Fibroblast of peridontal ligament (primary cell): Measurements from ENCODE around the gene ARMC2.
"Not testable (repeated sequence)": the region's sequence is repeated elsewhere in the genome, so short reads cannot be mapped to it uniquely, and the experiment has no call there.

Source experiments
- DNase-seq: peaks from one replicate; pipeline ENCODE4 v3.0.0-alpha.2; 2010; ENCODE audit errors: extremely low read depth

Gene ARMC2

DNA sequence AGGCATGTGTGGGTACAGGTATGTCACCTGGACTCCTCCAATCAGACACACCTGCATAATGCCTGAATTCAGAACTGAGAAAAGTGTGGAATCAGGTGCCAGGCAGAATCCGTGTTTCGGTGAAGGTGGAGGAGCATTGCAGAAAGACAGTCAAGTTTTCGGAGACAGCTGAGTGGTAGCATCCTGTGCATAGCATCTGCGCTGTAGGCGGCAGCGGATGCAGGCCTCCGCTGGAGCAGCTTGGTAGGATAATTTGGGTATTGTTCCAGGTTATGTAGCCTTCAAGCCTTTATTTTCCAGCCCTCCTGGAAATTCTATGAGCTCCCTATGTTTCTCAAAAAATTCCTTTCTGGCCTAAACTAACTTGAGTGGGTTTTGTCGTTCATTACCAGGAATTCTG, 15.5 kb upstream of the ARMC2 start:
- DNase-seq, result no peak

DNA sequence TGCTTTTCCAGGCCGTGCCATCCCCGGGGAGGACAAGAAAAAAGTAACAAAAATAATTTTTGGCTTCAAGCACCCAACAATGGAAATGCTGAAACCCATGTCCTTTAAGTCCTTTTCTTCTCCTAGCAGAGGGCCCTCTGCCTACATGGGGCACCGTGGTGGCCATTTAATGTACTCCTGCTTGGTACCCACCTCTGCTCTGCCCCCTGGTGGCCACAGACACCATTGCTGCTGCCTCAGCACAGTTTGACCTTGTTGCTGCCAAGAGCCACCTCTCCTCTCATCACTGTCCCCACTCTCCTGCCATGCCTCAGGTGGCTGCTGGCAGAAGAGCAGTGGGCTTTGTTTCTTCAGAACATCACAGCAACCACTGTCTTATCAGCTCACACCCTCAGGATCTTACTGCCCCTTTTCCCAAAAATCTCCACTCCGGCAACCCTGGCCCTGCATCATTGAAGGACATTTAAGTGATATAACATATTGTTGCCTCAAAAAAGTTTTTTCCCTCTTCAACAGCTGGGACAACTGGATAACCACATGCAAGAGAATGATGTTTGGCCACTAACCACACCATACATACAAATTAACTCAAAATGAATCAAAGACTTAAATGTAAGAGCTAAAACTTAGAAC, 12.9 kb upstream of the ARMC2 start:
- peak; percentile 77 for DNase-seq

DNA sequence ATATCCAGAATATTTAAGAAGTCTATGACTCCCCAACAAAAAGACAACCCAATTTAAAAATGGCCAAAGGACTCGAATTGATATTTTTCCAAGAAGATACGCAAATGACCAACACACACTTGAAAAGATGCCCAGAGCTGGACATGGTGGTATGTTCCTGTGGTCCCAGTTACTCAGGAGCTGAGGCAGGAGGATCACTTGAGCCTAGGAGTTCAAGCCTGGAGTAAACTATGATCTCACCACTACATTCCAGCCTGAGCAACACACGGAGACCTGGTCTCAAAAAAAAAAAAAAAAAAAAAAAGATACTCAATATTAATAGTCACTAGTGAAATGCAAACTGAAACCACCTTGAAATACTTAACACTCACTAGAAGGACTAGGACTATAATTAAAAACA, 12.2 kb upstream of the ARMC2 start:
- peak; percentile 17 for DNase-seq

DNA sequence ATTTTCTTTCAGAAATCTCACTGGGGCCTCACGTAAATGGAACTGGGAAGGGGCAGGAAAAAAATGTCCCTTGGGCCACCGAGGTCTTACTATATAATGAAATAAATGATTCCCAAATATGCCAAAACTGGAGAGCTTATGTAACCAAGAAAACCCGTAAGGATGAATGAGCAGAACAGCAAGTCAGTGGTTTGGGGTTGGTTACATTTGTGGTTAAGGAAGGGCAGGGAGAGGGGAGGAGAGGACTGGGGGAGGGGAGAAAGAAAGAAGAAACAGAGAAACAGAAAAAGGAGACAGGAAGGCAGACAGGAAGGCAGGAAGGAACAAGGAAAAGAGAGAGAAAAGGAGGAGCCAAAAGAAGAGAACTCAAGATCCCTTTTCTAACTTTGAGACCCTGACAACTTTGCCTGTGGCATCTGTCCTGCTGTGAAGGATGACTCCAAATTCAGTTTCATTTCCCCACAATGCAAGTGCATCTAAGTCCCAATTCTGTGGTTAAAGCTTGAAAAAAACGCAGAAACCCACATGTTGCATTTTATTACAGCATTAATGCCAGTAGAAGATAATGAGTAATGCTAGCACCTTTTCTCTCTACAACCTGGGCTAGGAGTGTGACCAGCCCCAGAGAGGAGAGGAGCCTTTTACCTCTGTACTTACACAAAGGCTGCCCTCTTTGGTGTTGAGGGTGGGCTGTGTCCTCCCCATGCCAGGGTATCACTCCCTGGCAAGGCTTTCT, 10.8 kb upstream of the ARMC2 start:
- peak; percentile 69 for DNase-seq

DNA sequence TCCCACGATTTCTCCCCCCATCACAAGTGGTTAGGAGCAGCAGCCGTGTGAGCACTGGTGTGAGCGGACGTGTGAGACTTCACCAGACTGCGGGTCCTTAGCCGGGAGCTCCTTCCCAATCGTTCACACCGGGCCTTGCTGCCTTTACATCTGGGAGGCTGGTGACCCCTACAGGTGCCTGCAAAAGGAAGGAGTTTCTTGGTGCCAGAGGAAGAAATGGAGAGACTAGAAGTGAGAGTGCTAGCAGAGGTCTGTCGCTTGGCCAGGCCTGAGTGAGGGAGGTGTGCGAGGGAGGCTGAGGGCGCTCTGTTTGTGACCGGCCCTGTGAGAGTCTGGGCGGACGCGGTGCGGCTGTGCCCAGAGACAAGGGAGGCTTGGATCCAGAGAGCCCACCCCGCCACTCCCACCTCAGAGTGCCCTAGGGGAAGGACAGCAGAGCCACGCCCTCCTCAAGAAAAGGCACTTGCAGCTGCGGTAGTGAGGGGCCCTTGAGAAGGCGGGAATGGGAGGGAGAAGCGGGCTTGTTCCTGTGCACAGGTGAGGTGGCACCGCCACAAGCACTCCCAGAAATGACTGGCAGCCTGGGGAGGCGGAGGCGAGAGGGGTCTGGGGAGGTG, 10.0 kb upstream of the ARMC2 start:
- no peak for DNase-seq

GRCh38 chr6:108839083-108839642, 9.1 kb upstream of the ARMC2 start:
- DNase-seq, result no peak

DNA sequence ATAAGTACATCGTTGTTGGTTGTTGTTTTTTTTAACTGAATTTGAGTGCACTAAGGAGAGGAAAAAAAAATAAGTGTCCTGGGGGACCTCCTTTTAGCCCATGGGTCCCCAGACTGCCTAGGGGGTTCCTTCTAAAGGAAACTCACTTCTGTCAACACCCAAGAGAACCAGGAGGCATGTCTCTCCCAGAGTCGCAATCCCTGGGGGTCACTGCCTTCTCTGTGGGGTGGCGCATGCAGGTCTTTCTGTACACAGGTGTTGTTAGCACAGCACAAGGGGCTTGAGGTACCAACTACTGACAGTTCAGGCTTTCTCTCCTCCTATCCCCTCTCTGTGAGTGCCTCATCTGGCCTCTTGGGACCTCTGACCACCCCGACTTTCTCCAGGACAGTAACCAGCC, 7.3 kb upstream of the ARMC2 start:
- DNase-seq, result no peak

GRCh38 chr6:108841377-108841855, 6.8 kb upstream of the ARMC2 start:
- DNase-seq, result no peak

DNA sequence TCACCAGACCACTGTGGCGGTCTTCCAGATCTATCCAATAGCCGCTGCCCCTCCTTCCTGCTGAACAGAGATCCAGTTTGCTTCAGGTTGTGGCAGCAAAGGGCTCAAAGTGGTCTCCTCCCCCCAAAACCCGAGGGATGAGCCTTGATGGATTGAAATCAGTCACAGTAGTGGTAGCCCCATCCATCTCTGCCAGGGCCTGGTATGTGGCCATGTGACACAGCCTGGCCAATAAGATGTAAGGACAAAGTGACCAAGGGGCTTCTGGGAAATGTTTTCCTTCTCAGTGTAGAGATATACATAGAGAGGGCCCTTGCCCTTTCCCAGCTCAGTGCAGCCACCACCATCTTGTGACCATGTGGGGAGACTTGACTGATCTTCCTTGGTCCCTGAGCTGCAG, 4.1 kb upstream of the ARMC2 start:
- DNase-seq, result no peak

GRCh38 chr6:108845145-108845544, 3.1 kb upstream of the ARMC2 start:
- no peak for DNase-seq

- DNase-seq, result no peak
Measured at GRCh38 chr6:108846101-108846500, 2.1 kb upstream of the ARMC2 start.

GRCh38 chr6:108846628-108847027, 1.6 kb upstream of the ARMC2 start:
- no peak for DNase-seq

- no peak for DNase-seq
Measured at GRCh38 chr6:108847738-108848115, 495 bp upstream of the ARMC2 start.

DNA sequence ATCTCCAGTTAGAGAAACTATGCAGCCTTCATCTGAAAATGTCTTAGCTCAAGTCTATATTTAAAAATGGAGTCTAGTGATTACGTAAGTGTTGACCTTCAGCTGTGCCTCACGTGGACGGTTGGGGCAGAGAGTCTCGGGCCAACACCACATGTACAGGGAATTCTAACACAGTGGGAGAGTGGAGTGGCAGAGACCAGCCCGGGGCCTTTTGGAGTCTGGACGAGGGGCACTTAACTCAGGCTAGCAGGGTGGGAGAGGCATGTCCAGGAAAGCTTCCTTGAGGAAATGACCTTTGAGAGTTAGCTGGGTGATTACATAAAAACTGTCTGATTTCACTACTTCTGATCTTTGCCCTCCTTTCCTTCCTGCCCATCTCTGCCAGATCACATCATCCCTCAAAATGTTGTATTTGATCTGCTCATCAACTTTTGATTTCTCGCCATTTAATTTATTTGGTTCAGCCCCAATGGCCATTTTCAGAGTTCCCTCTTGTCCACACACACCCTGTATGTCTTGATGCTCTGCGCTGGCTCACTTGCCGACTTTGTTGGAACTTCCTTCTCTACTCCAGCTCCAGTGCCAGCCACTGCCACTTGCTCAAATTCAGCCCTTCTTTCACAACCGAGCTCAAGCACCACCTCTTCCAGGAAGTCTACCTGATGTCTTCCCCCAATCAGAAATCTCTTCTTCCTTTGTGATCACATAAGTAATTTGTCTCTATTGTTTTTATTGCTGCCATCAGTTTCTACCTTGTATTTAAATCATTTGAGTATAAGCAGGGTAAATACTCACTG, 2.6 kb downstream of the ARMC2 start:
- peak; percentile 55 for DNase-seq

DNA sequence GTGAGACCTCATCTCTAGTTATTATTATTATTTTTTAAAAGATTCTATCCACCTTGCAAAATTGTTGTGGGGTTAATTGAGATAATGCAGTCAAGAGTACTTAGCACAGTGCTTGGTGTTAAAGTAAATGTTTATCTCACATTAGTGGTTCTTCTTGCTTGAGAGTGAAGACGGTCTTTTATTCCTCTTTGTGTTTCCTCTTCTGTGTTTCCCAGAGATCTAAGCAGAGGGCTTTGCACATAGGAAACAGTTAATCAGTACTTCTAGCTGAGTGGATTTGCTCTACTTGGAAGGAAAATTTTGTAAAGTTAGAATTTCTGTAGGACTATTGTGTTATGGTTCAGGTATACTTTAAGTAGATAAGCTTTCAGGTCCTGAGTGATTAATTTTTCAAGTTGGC, 3.5 kb downstream of the ARMC2 start:
- no peak for DNase-seq

- DNase-seq, result no peak
Measured at GRCh38 chr6:108853077-108853476, 4.9 kb downstream of the ARMC2 start.

GRCh38 chr6:108862479-108863191, 14.4 kb downstream of the ARMC2 start:
- DNase-seq, result no peak

DNA sequence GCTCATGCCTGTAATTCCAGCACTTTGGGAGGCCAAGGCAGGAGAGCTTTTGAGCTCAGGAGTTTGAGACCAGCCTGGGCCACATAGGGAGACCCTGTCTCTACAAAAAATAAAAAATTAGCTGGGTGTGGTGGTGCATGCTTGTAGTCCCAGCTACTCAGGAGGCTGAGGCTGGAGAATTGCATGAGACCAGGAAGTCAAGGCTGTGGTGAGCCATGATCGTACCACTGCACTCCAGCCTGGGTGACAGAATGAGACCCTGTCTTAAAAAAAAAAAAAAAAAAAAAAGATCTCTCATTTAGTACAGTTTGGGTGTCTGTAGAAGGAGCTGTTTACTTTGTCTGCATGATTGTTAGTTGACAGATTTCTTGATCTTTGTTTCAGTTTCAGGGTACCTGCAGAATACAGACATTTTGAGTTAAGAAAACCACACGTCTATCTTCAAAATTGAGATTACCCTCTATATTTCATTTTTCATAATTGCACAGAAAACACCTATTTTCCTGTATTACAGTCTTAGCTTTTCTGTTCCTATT, 17.6 kb downstream of the ARMC2 start:
- DNase-seq, result not testable (repeated sequence)

GRCh38 chr6:108866798-108867197, 18.6 kb downstream of the ARMC2 start:
- DNase-seq, result no peak

GRCh38 chr6:108868647-108869046, 20.4 kb downstream of the ARMC2 start:
- DNase-seq, result no peak

DNA sequence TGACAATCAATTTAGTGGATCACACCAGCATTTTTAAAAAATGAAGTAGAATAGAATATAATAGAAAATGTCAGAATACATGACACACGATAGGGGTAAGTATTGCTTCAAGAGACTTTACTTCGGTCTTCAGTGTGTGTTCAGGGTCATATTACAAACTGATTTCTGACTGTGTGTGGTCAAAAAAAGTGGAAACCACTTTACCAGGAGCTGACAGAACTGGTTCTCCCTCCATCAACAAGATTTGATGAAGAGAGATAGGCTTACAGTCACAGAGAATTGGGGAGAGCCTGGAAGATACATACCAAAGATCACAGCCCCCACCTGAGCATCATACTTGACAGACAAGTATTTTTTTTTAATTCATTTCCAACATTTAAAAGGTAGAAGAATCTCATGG, 21.7 kb downstream of the ARMC2 start:
- DNase-seq, result no peak
